GM20431 (cell line): ENCODE measurements around the gene ACAD11.

ENCODE experiments used
- in situ Hi-C: fragments of 300-500 bp; cut with MseI, MboI; formaldehyde crosslinking; loops from one replicate; pipeline ENCODE4 v1.15.0; 2020; ENCODE audit warnings: low sequenced_read_pairs; ENCODE audit not compliant: unreplicated experiment

Gene ACAD11

DNA sequence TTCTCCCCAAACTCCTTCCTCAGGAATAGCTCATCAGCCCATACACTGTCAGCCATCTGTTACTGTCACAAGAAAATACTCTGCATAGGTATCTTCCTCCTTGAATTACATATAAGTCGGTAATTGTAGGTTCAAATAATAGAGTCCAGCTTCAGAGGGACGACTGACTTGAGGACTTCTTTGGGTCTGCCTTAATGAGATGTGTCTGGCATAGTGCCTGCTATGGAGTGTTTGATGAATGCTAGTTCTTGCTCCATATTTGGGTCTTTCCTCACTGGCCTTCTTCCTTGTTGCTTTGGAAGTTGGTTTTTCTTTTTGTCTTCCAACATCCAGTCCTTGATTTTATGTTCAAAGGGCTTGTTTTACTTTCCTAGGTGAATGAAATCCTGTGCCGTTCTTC, 129.0 kb downstream of the ACAD11 start:
- in situ Hi-C loops: loop anchor here (10.0 kb wide), 1 partner anchor 114 kb away; no protein-coding TSS in a partner anchor

- in situ Hi-C loops: no loop called here
These were observed 137.3 kb downstream of the ACAD11 start for GRCh38 chr3:132522353-132522752.

- in situ Hi-C loops: no loop called here
These were observed 137.7 kb downstream of the ACAD11 start for GRCh38 chr3:132521901-132522300.

GRCh38 chr3:132519914-132520313, 139.7 kb downstream of the ACAD11 start:
- in situ Hi-C loops: no loop called here

DNA sequence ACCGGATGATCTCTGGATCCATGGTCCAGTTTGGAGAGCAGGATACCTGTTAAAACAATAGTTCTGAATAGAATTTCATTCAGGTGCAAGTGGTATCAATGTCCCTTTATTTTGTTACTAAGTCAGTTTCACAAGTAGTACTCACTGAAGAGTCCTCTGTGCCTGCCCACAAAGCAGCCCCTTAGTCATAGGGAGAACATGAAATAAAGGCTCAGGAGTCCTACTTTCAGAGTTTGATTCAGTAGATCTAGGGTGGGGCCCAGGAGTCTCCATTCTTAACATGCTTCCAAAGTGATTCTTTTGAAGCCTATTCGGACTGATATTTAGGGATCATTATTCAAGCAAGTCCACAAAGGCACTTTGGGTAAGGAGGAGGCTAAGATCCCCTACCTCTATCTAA, 142.3 kb downstream of the ACAD11 start:
- in situ Hi-C loops: no loop called here

GRCh38 chr3:132513057-132513456, 146.6 kb downstream of the ACAD11 start:
- in situ Hi-C loops: no loop called here

- in situ Hi-C loops: no loop called here
These were observed 150.1 kb downstream of the ACAD11 start for GRCh38 chr3:132509506-132509905.

DNA sequence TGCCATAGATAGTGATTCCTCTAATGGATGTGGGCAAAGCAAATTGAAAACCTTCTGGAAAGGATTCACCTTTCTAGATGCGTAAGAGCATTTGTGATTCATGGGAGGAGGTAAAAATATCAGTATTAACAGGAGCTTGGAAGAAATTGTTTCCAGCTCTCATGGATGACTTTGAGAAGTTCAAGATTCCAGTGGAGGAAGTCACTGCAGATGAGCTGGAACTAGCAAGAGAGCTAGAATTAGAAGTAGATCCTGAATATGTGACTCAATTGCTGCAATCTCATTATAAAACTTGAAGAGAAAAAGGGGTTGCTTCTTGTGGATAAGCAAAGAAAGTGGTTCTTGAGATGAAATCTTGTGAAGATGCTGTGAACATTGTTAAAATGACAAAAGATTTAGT, 150.5 kb downstream of the ACAD11 start:
- in situ Hi-C loops: no loop called here
